HepG2 (cell line): ENCODE data around the gene BMPR2. TPM values are rescaled to one million over a fixed set of nuclear protein-coding genes. Genes with fewer than 3 reads are reported as not detected.
A peak's percentile ranks its signal among the peaks of the same experiment; 100 is the strongest.

Experiments
- ARID5B ChIP-seq: IDR thresholded peaks from 2 replicates; pipeline ENCODE4 v1.4.0; 2020; ENCODE audit warnings: mild to moderate bottlenecking, missing genetic modification reagents
- FOXA1 ChIP-seq, 2 experiments: fragments of 450-650 bp in 1 of 2; sonication (generic) in 1 of 2; formaldehyde crosslinking in 1 of 2; IDR thresholded peaks; 2 replicates each; pipeline versions ENCODE4 v1.4.0 to v1.6.1; 2016 to 2020; ENCODE audit warnings: missing genetic modification reagents in 1 of 2
- FOXO1 ChIP-seq: sonication (generic); formaldehyde crosslinking; IDR thresholded peaks from 2 replicates; pipeline ENCODE4 v1.4.0; 2020; ENCODE audit warnings: missing genetic modification reagents
- FOXP1 ChIP-seq, 2 experiments: fragments of 450-650 bp in 1 of 2; IDR thresholded peaks; 2 replicates each; pipeline ENCODE4 v1.6.1; 2017 to 2018; ENCODE audit warnings: antibody characterized with exemption in 1 of 2
- HNRNPUL1 ChIP-seq: fragments of 200-400 bp; formaldehyde crosslinking; IDR thresholded peaks from 2 replicates; pipeline ENCODE4 v1.6.1; 2017; ENCODE audit warnings: low read depth, mild to moderate bottlenecking, low read length, moderate library complexity
- MEF2D ChIP-seq: sonication (generic); formaldehyde crosslinking; IDR thresholded peaks from 2 replicates; pipeline ENCODE4 v1.5.1; 2020; ENCODE audit warnings: mild to moderate bottlenecking, missing genetic modification reagents
- RARA ChIP-seq: IDR thresholded peaks from 2 replicates; pipeline ENCODE4 v1.6.1; 2016; ENCODE audit warnings: missing genetic modification reagents, missing compliant biosample characterization
- SMAD9 ChIP-seq: sonication (generic); formaldehyde crosslinking; IDR thresholded peaks from 2 replicates; pipeline ENCODE4 v1.5.1; 2020; ENCODE audit warnings: mild to moderate bottlenecking, missing genetic modification reagents
- STAG1 ChIP-seq: sonication (generic); formaldehyde crosslinking; IDR thresholded peaks from 2 replicates; pipeline ENCODE4 v1.4.0; 2020; ENCODE audit warnings: missing genetic modification reagents
- TIGD3 ChIP-seq: sonication (generic); formaldehyde crosslinking; IDR thresholded peaks from 2 replicates; pipeline ENCODE4 v1.5.1; 2020; ENCODE audit warnings: mild to moderate bottlenecking, missing genetic modification reagents, borderline replicate concordance
- ZMAT3 ChIP-seq: sonication (generic); formaldehyde crosslinking; conservative IDR thresholded peaks from 2 replicates; pipeline ENCODE4 v1.7.0; 2021; ENCODE audit warnings: missing genetic modification reagents
- ZNF160 ChIP-seq: sonication (generic); formaldehyde crosslinking; IDR thresholded peaks from 2 replicates; pipeline ENCODE4 v1.8.0; 2022; ENCODE audit warnings: mild to moderate bottlenecking, inconsistent platforms, missing genetic modification reagents
- ZNF17 ChIP-seq: sonication (generic); formaldehyde crosslinking; IDR thresholded peaks from 2 replicates; pipeline ENCODE4 v1.5.0; 2020; ENCODE audit warnings: mild to moderate bottlenecking, missing genetic modification reagents
- ZNF281 ChIP-seq: sonication (generic); formaldehyde crosslinking; IDR thresholded peaks from 2 replicates; pipeline ENCODE4 v1.4.0; 2020; ENCODE audit warnings: missing genetic modification reagents, borderline replicate concordance
- ZNF33B ChIP-seq: sonication (generic); formaldehyde crosslinking; IDR thresholded peaks from 2 replicates; pipeline ENCODE4 v1.5.1; 2020; ENCODE audit warnings: mild to moderate bottlenecking, missing genetic modification reagents
- ZNF362 ChIP-seq: sonication (generic); formaldehyde crosslinking; IDR thresholded peaks from 2 replicates; pipeline ENCODE4 v1.4.0; 2020; ENCODE audit warnings: missing genetic modification reagents, mild to moderate bottlenecking, borderline replicate concordance
- ZNF562 ChIP-seq: sonication (generic); formaldehyde crosslinking; IDR thresholded peaks from 2 replicates; pipeline ENCODE4 v1.8.0; 2022; ENCODE audit warnings: missing genetic modification reagents, borderline replicate concordance
- polyA plus RNA-seq, 8 experiments: library from polyadenylated mRNA; depleted of rRNA in 3 of 8; stranded (reverse) in 7 of 8; unstranded in 1 of 8; fragments of >200 nt; fragmentation: Illumina TruSeq in 4 of 8; extraction: Trizol in 4 of 8; gene quantifications; 2 replicates each; pipeline versions ENCODE4 v1.2.1 to v1.2.3, GENCODE V29; 2011 to 2016; ENCODE audit warnings: low read depth in 4 of 8, missing spikeins in 1 of 8, mixed read lengths in 1 of 8; ENCODE audit not compliant: insufficient read depth in 1 of 8
- total RNA-seq, 5 experiments: library from RNA; depleted of rRNA; stranded (reverse); fragments of >200 nt; fragmentation: Illumina TruSeq; extraction: Trizol; gene quantifications; 2 replicates each; pipeline ENCODE4 v1.2.3, GENCODE V29; 2016; ENCODE audit warnings: low read depth in 1 of 5

Gene BMPR2
- total and polyA plus RNA-seq, 2 of the 13 experiments (the other 11 are each of a cell fraction or from before 2014, with no cell fraction given): 5.5 to 10.3 TPM

- TF ChIP-seq ZNF281 (CRISPR knock-in tag) (no peak; the same call in 1 of the 2 replicates), MEF2D (CRISPR knock-in tag) (0 out of 2 replicates have a peak, but pooled peaks have one; percentile 56), ZNF362 (CRISPR knock-in tag) (peak; percentile 36; the same call in 1 of the 2 replicates), ZNF160 (no peak; the same call in 1 of the 2 replicates), FOXO1 (peak; percentile 88; the same call in 1 of the 2 replicates), TIGD3 (CRISPR knock-in tag) (no peak), ZNF33B (peak; percentile 81; the same call in 1 of the 2 replicates), SMAD9 (CRISPR knock-in tag) (peak; percentile 96), HNRNPUL1 (no peak), FOXA1 (IDR thresholded peaks at IDR 0.05) (no peak), FOXA1 (CRISPR knock-in tag; IDR thresholded peaks at IDR 0.05) (peak; percentile 90), ARID5B (CRISPR knock-in tag) (peak; percentile 81), ZMAT3 (CRISPR knock-in tag) (0 out of 2 replicates have a peak, but pooled peaks have one; percentile 69), RARA (CRISPR knock-in tag) (peak; percentile 19; the same call in 1 of the 2 replicates), ZNF562 (CRISPR knock-in tag) (no peak), STAG1 (CRISPR knock-in tag) (peak; percentile 91), FOXP1 (IDR thresholded peaks at IDR 0.05) (peak; percentile 82), FOXP1 (CRISPR knock-in tag; IDR thresholded peaks at IDR 0.05) (peak; percentile 96), ZNF17 (CRISPR knock-in tag) (no peak)
Observed at GRCh38 chr2:202588647-202589581, 212.8 kb downstream of the BMPR2 start (continued).
